Endothelial cell (in vitro differentiated cells): ENCODE results near the gene EIF4E2. TPM values are rescaled to one million over a fixed set of nuclear protein-coding genes. Genes with fewer than 3 reads are reported as not detected.

Experiments
- DNase-seq: peaks from one replicate; pipeline ENCODE4 v3.0.0; 2021; ENCODE audit warnings: low spot score
- H3K27ac Mint-ChIP-seq: one replicate; pipeline ENCODE4 v1.8.0; 2021; ENCODE audit warnings: mixed read lengths, inconsistent platforms; ENCODE audit not compliant: unreplicated experiment
- H3K27me3 Mint-ChIP-seq: one replicate; pipeline ENCODE4 v1.8.0; 2021; ENCODE audit warnings: mild to moderate bottlenecking, moderate library complexity, mixed read lengths, inconsistent platforms; ENCODE audit not compliant: unreplicated experiment
- H3K36me3 Mint-ChIP-seq: one replicate; pipeline ENCODE4 v1.8.0; 2021; ENCODE audit warnings: mild to moderate bottlenecking, low read depth, mixed read lengths, inconsistent platforms; ENCODE audit not compliant: unreplicated experiment
- H3K4me1 Mint-ChIP-seq: one replicate; pipeline ENCODE4 v1.8.0; 2021; ENCODE audit warnings: mild to moderate bottlenecking, mixed read lengths, inconsistent platforms; ENCODE audit not compliant: unreplicated experiment
- H3K4me3 Mint-ChIP-seq: one replicate; pipeline ENCODE4 v1.8.0; 2021; ENCODE audit warnings: mild to moderate bottlenecking, mixed read lengths, inconsistent platforms; ENCODE audit not compliant: unreplicated experiment
- H3K9me3 Mint-ChIP-seq: one replicate; pipeline ENCODE4 v1.8.0; 2021; ENCODE audit warnings: mixed read lengths, inconsistent platforms; ENCODE audit not compliant: unreplicated experiment
- CTCF ChIP-seq: fragments of 200-600 bp; sonication (generic); IDR thresholded peaks from one replicate; pipeline ENCODE4 v1.5.0; 2021; ENCODE audit warnings: antibody characterized with exemption; ENCODE audit not compliant: unreplicated experiment
- total RNA-seq: library from RNA; stranded (reverse); fragmentation: NEBNext Ultra II Directional; extraction: Animal tissue kit (Norgen Biotek cat#: 25700); gene quantifications from one replicate; pipeline ENCODE4 v1.2.1, GENCODE V29; 2021; ENCODE audit not compliant: unreplicated experiment

Gene EIF4E2
- total RNA-seq, 1 donor from 2014 or later: 94.8 TPM

GRCh38 chr2:232571026-232571474, 20.6 kb downstream of the EIF4E2 start:
- H3K27me3 Mint-ChIP-seq: peaks cover 4% of the 10 kb centered on the region
- H3K36me3 Mint-ChIP-seq: peaks cover 50% of the 10 kb centered on the region
- H3K4me1 Mint-ChIP-seq: no peaks in the 10 kb centered on the region
- no peak overlapping the region for H3K27ac Mint-ChIP-seq
- DNase-seq: no peak
- TF ChIP-seq CTCF: no peak
- no peak overlapping the region for H3K4me3 Mint-ChIP-seq
- H3K9me3 Mint-ChIP-seq: no peaks in the 10 kb centered on the region

GRCh38 chr2:232573042-232573441, 22.6 kb downstream of the EIF4E2 start:
- H3K36me3 Mint-ChIP-seq: peaks cover 30% of the 10 kb centered on the region
- no peak overlapping the region for H3K27ac Mint-ChIP-seq
- H3K4me3 Mint-ChIP-seq: no peak overlapping the region
- H3K9me3 Mint-ChIP-seq: no peaks in the 10 kb centered on the region
- DNase-seq: no peak
- no peaks in the 10 kb centered on the region for H3K4me1 Mint-ChIP-seq
- H3K27me3 Mint-ChIP-seq: peaks cover 4% of the 10 kb centered on the region
- TF ChIP-seq CTCF: no peak

- no peak for TF ChIP-seq CTCF
- Mint-ChIP-seq H3K27ac (no peak overlapping the region), H3K9me3 (no peaks in the 10 kb centered on the region), H3K4me1 (no peaks in the 10 kb centered on the region), H3K36me3 (peaks cover 22% of the 10 kb centered on the region), H3K27me3 (peaks cover 4% of the 10 kb centered on the region), H3K4me3 (no peak overlapping the region)
- DNase-seq: no peak
These were observed 23.4 kb downstream of the EIF4E2 start for GRCh38 chr2:232573771-232574435.

GRCh38 chr2:232574674-232575403, 24.4 kb downstream of the EIF4E2 start:
- TF ChIP-seq CTCF: no peak
- H3K36me3 Mint-ChIP-seq: peaks cover 14% of the 10 kb centered on the region
- H3K27ac Mint-ChIP-seq: no peak overlapping the region

GRCh38 chr2:232575404-232575746, 24.9 kb downstream of the EIF4E2 start:
- TF ChIP-seq CTCF: no peak
- DNase-seq: no peak
- Mint-ChIP-seq H3K9me3 (no peaks in the 10 kb centered on the region), H3K27me3 (peaks cover 2% of the 10 kb centered on the region), H3K36me3 (peaks cover 9% of the 10 kb centered on the region), H3K4me3 (no peak overlapping the region), H3K4me1 (no peaks in the 10 kb centered on the region), H3K27ac (no peak overlapping the region)

More at GRCh38 chr2:232574674-232575403, 24.4 kb downstream of the EIF4E2 start:
- Mint-ChIP-seq H3K4me1 (no peaks in the 10 kb centered on the region), H3K27me3 (peaks cover 2% of the 10 kb centered on the region), H3K4me3 (no peak overlapping the region), H3K9me3 (no peaks in the 10 kb centered on the region)
- no peak for DNase-seq
